ENCODE data around the gene HMGCLL1. TPM values are rescaled to one million over a fixed set of nuclear protein-coding genes. Genes with fewer than 3 reads are reported as not detected.

The HMGCLL1 gene
- total RNA-seq, 4 donors from 2014 or later = 0.83 to 4.3 (median 1.6) TPM

GRCh38 chr6:55388211-55388610, 190.8 kb downstream of the HMGCLL1 start:
- H3K4me3 ChIP-seq = no peak overlapping the region
- H3K36me3 ChIP-seq = no peaks in the 10 kb centered on the region
- H3K27ac ChIP-seq (replicated peaks in 1 of 4) = no peak overlapping the region
- no peaks in the 10 kb centered on the region for H3K27me3 ChIP-seq
- no peak for DNase-seq (ENCODE audit: extremely low spot score)
- TF ChIP-seq CTCF (IDR thresholded peaks at IDR 0.05) (no peak), POLR2AphosphoS5 (IDR thresholded peaks at IDR 0.05) (no peak), EP300 (IDR thresholded peaks at IDR 0.05) (no peak), POLR2A (IDR thresholded peaks at IDR 0.05; ENCODE audit: low read depth) (no peak)
- H3K4me1 ChIP-seq = no peaks in the 10 kb centered on the region
- 87% methylated on average over 3 of the region's 3 CpGs for WGBS
- H3K9me3 ChIP-seq = no peaks in the 10 kb centered on the region
- intact Hi-C loops (cut with DNase I) = no loop called here

Measured in esophagus muscularis mucosa (tissue), 4 donors.